ENCODE data around the gene TRIM65. TPM values are rescaled to one million over a fixed set of nuclear protein-coding genes. Genes with fewer than 3 reads are reported as not detected.

The TRIM65 gene
- total RNA-seq, 1 experiment from 2014 or later: 48.6 TPM

DNA sequence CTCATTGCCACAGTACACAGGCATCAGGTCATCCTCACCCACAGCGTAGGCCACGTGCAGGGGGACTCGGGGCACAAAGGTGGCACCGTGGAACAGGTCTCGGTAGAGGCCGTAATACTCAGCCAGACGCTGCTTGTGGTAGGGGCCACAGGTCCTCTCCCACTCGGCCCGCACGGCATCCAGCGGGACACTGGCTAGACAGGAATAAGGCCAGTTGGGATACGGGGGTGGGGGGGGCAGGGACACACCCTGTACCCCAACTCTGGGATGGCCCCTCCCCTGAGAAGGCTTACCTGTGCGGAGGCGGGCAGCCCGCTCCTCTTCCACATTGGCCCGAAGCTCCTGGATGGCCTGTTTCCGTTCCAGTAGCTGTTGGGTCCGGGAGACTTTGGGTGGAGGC is 5.0 kb upstream of the TRIM65 start:
- Histone ChIP-seq H3K27ac (ENCODE audit: low read length) (no peak overlapping the region; the same call in 1 of the 2 replicates), H3K36me3 (ENCODE audit: control insufficient read depth, insufficient read depth, low read length) (peaks cover 12% of the 10 kb centered on the region), H3K9me3 (ENCODE audit: control insufficient read depth, insufficient read depth, low read depth, low read length) (no peaks in the 10 kb centered on the region), H3K27me3 (ENCODE audit: control insufficient read depth, insufficient read depth, low read length) (no peaks in the 10 kb centered on the region), H3K4me3 (ENCODE audit: low read depth in 2 of 2, low read length in 2 of 2) (no peak overlapping the region), H3K4me1 (ENCODE audit: control insufficient read depth, insufficient read depth, low read length) (peaks cover 19% of the 10 kb centered on the region)
- intact Hi-C loops (cut with micrococcal nuclease; ENCODE audit: unreplicated experiment): no loop called here
- TF ChIP-seq, protein P1, sequence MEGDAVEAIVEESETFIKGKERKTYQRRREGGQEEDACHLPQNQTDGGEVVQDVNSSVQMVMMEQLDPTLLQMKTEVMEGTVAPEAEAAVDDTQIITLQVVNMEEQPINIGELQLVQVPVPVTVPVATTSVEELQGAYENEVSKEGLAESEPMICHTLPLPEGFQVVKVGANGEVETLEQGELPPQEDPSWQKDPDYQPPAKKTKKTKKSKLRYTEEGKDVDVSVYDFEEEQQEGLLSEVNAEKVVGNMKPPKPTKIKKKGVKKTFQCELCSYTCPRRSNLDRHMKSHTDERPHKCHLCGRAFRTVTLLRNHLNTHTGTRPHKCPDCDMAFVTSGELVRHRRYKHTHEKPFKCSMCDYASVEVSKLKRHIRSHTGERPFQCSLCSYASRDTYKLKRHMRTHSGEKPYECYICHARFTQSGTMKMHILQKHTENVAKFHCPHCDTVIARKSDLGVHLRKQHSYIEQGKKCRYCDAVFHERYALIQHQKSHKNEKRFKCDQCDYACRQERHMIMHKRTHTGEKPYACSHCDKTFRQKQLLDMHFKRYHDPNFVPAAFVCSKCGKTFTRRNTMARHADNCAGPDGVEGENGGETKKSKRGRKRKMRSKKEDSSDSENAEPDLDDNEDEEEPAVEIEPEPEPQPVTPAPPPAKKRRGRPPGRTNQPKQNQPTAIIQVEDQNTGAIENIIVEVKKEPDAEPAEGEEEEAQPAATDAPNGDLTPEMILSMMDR (IDR thresholded peaks at IDR 0.05): no peak
- TF ChIP-seq TCF7L2 (IDR thresholded peaks at IDR 0.05; ENCODE audit: low read depth, low read length): no peak
- no peak for TF ChIP-seq SIN3A (IDR thresholded peaks at IDR 0.05; ENCODE audit: borderline replicate concordance, insufficient read depth, low read depth, low read length)
- TF ChIP-seq, protein P2, sequence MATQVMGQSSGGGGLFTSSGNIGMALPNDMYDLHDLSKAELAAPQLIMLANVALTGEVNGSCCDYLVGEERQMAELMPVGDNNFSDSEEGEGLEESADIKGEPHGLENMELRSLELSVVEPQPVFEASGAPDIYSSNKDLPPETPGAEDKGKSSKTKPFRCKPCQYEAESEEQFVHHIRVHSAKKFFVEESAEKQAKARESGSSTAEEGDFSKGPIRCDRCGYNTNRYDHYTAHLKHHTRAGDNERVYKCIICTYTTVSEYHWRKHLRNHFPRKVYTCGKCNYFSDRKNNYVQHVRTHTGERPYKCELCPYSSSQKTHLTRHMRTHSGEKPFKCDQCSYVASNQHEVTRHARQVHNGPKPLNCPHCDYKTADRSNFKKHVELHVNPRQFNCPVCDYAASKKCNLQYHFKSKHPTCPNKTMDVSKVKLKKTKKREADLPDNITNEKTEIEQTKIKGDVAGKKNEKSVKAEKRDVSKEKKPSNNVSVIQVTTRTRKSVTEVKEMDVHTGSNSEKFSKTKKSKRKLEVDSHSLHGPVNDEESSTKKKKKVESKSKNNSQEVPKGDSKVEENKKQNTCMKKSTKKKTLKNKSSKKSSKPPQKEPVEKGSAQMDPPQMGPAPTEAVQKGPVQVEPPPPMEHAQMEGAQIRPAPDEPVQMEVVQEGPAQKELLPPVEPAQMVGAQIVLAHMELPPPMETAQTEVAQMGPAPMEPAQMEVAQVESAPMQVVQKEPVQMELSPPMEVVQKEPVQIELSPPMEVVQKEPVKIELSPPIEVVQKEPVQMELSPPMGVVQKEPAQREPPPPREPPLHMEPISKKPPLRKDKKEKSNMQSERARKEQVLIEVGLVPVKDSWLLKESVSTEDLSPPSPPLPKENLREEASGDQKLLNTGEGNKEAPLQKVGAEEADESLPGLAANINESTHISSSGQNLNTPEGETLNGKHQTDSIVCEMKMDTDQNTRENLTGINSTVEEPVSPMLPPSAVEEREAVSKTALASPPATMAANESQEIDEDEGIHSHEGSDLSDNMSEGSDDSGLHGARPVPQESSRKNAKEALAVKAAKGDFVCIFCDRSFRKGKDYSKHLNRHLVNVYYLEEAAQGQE (IDR thresholded peaks at IDR 0.05; ENCODE audit: insufficient read depth in 1 of 2, low read depth in 2 of 2, low read length in 1 of 2): no peak
- no peak for TF ChIP-seq POLR2AphosphoS5 (IDR thresholded peaks at IDR 0.05; ENCODE audit: low read depth, low read length)
- ATAC-seq: no peak
- BruUV-seq (replicated peaks): no TSS peak
- ChIA-PET CTCF (no interaction called here), POLR2A (no interaction called here)
- DNase-seq (ENCODE audit: low read depth, low spot score): no peak
- in situ Hi-C loops (cut with HindIII; ENCODE audit: low pct_unique_long_range_greater_than_20kb, low sequenced_read_pairs): no loop called here

DNA sequence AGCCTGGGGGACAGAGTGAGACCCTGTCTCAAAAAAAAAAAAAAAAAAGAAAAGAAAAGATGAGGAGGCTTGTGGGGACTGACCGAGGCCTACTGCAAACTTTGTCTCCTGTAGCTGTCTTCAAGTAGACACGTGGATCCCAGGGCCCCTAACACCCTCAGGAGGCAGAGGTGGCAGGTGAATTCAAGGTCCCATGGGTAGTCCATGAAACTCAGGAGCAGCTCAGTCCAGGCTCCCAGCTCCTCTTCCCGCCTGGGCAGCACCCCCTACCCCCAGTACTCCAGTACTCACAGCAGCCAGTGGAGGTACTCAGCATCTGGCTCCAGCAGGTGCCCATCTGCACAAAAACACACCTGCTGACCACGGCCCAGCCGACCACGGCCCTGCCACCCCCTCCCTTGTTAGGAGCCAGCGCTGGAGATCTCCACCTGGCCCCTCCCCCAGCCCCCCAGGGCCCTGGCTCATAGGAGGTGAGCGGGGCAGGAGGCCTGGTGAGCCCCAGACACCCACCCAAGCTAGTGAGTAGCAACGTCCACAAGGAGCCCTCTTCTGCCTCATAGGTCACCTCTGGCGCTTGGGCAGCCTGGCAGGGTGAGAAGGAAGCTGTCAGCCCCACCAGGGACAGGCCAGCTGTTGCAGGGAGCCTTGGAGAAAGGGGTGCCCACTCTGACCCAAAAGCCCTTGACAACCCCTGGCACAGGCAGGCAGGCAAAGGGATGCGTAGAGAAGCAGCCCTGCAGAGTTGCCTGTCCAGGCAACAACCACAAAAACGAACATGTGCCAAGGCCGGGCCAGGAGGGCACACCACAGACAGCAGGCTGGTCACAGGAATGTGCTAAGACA is 4.2 kb upstream of the TRIM65 start:
- intact Hi-C loops (cut with micrococcal nuclease; ENCODE audit: unreplicated experiment) (no loop called here), in situ Hi-C loops (cut with HindIII; ENCODE audit: low pct_unique_long_range_greater_than_20kb, low sequenced_read_pairs) (no loop called here)
- Histone ChIP-seq H3K9me3 (ENCODE audit: control insufficient read depth, insufficient read depth, low read depth, low read length) (no peaks in the 10 kb centered on the region), H3K27ac (ENCODE audit: low read length) (no peak overlapping the region; the same call in 1 of the 2 replicates), H3K27me3 (ENCODE audit: control insufficient read depth, insufficient read depth, low read length) (no peaks in the 10 kb centered on the region), H3K36me3 (ENCODE audit: control insufficient read depth, insufficient read depth, low read length) (peaks cover 12% of the 10 kb centered on the region), H3K4me3 (ENCODE audit: low read depth in 2 of 2, low read length in 2 of 2) (no peak overlapping the region), H3K4me1 (ENCODE audit: control insufficient read depth, insufficient read depth, low read length) (peaks cover 19% of the 10 kb centered on the region)
- ChIA-PET POLR2A (no interaction called here), CTCF (interaction anchor here (0.7 kb wide), 1 partner anchor 109 kb away, joined by 6 read pairs; no protein-coding TSS in a partner anchor)
- BruUV-seq (replicated peaks): TSS peak; percentile 50
- DNase-seq (ENCODE audit: low read depth, low spot score) (no peak), ATAC-seq (no peak)
- no peak for TF ChIP-seq TCF7L2 (IDR thresholded peaks at IDR 0.05; ENCODE audit: low read depth, low read length)
- TF ChIP-seq, protein P2 (IDR thresholded peaks at IDR 0.05; ENCODE audit: insufficient read depth in 1 of 2, low read depth in 2 of 2, low read length in 1 of 2): no peak
- TF ChIP-seq POLR2AphosphoS5 (IDR thresholded peaks at IDR 0.05; ENCODE audit: low read depth, low read length): no peak
- TF ChIP-seq SIN3A (IDR thresholded peaks at IDR 0.05; ENCODE audit: borderline replicate concordance, insufficient read depth, low read depth, low read length): no peak
- TF ChIP-seq, protein P1 (IDR thresholded peaks at IDR 0.05): no peak

Measured in Panc1 (cell line).